GM21737 (cell line): ENCODE data around the gene STK36.

ENCODE experiments used
- ATAC-seq: cut with Tn5 transposase; IDR thresholded peaks from one replicate; pipeline ENCODE4 v1.9.1; 2021; ENCODE audit warnings: mild to moderate bottlenecking, moderate library complexity; ENCODE audit not compliant: unreplicated experiment

STK36 gene

GRCh38 chr2:218671654-218672566, at the start of gene STK36, which contains the start of gene RNF25:
STK36 (plus strand) TSS chr2:218672086; CDS start chr2:218672830, 744 bp downstream.
RNF25 (minus strand) TSS chr2:218672002; CDS start chr2:218671970, 32 bp downstream.
- peak; percentile 96 for ATAC-seq

- no peak for ATAC-seq
Observed at GRCh38 chr2:218622606-218623365, 49.1 kb upstream of the STK36 start.

GRCh38 chr2:218623366-218623705, 48.5 kb upstream of the STK36 start:
- no peak for ATAC-seq

- no peak for ATAC-seq
Observed at GRCh38 chr2:218626369-218626768, 45.5 kb upstream of the STK36 start.

- no peak for ATAC-seq
Observed at GRCh38 chr2:218627939-218628338, 43.9 kb upstream of the STK36 start.

- no peak for ATAC-seq
Observed at GRCh38 chr2:218631837-218632236, 40.0 kb upstream of the STK36 start.

GRCh38 chr2:218635719-218636118, 36.2 kb upstream of the STK36 start:
- ATAC-seq, result no peak

GRCh38 chr2:218638372-218638771, 33.5 kb upstream of the STK36 start:
- no peak for ATAC-seq

- no peak for ATAC-seq
Observed at GRCh38 chr2:218642121-218642656, 29.7 kb upstream of the STK36 start.

GRCh38 chr2:218642786-218643185, 29.1 kb upstream of the STK36 start:
- no peak for ATAC-seq

- no peak for ATAC-seq
Observed at GRCh38 chr2:218643751-218644310, 28.1 kb upstream of the STK36 start.

GRCh38 chr2:218644721-218645120, 27.2 kb upstream of the STK36 start:
- ATAC-seq, result no peak

- ATAC-seq, result peak; percentile 74
Observed at GRCh38 chr2:218645126-218645525, 26.8 kb upstream of the STK36 start.

- ATAC-seq, result no peak
Observed at GRCh38 chr2:218648088-218648786, 23.6 kb upstream of the STK36 start.

GRCh38 chr2:218648787-218649100, 23.1 kb upstream of the STK36 start:
- no peak for ATAC-seq

GRCh38 chr2:218655751-218656150, 16.1 kb upstream of the STK36 start:
- no peak for ATAC-seq

- ATAC-seq, result peak; percentile 36
Observed at GRCh38 chr2:218658671-218659257, 13.1 kb upstream of the STK36 start.

- peak; percentile 93 for ATAC-seq
Observed at GRCh38 chr2:218659258-218659987, 12.5 kb upstream of the STK36 start, which contains the start of the genes BCS1L and ZNF142. BCS1L (plus strand) TSS chr2:218659683; CDS start chr2:218660988, 1,305 bp downstream. ZNF142 (minus strand) TSS chr2:218659623; CDS start chr2:218656429, 3,194 bp downstream.

- ATAC-seq, result no peak
Observed at GRCh38 chr2:218659988-218660358, 11.9 kb upstream of the STK36 start.

GRCh38 chr2:218662377-218662776, 9.5 kb upstream of the STK36 start:
- no peak for ATAC-seq
